HG02884 (cell line): ENCODE data around the gene C10orf90.

Experiments used
- ATAC-seq: cut with Tn5 transposase; IDR thresholded peaks from one replicate; pipeline ENCODE4 v1.9.1; 2021; ENCODE audit warnings: mild to moderate bottlenecking, moderate library complexity; ENCODE audit not compliant: unreplicated experiment

The C10orf90 gene

GRCh38 chr10:126469692-126470091, 200.8 kb downstream of the C10orf90 start:
- no peak for ATAC-seq

GRCh38 chr10:126468876-126469643, 201.4 kb downstream of the C10orf90 start:
- no peak for ATAC-seq

DNA sequence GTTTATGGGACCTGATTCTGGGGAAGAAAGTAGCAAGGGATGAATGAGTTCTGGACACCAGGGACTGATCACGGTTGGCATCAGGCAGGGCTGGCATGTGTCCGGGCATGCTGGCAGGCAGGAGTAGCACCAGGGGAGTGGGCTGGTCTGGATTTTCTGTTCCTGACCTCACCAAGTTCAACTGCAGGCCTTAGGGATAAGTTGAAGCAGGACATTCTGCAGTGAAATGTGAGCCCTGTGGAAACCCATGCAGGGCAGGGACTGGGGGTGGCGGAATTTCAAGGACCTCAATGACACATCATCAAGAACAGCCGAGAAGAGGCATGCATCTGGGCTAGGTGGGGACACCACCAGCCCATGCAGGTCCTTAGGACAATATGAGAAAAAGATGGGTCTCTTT, 202.0 kb downstream of the C10orf90 start:
- no peak for ATAC-seq

DNA sequence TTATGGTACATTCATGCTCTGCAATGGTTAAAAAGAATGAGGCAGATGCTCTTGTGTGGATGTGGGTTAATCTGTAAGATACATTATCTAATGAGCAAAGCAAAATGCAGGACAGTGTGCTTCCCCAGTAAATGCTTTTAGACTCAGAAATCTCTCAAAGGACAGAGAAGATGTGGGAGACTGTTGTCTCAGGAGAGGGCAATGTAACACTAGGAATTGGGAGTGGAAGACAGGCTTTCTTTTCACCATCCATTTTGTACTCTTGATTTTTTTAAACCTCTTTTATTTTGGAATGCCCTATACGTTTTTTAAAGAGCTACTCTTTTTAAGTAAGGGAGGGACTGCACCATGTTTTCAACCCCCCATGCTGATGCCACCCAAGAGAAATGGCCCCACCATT, 204.7 kb downstream of the C10orf90 start:
- no peak for ATAC-seq

DNA sequence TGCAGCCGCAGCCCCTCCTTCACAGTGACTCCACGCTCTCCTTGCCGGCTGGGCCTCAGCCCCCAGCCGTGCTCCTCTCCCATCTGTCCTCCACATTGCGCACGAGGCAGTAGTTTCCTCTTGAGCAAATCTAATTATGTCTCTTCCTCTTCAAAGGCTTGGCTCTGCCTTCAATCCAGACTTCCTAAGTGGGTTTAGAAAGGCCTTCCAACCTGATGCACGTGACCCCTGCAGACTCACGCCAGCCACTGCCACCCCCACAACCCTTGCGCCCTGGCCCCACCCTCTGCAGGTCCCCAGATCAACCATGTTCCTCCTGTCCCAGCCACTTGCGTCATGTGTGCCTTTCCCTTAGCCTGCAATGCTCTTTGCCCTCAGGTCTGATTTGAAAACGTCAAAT, 207.2 kb downstream of the C10orf90 start:
- ATAC-seq = no peak

GRCh38 chr10:126461289-126461940, 209.1 kb downstream of the C10orf90 start:
- no peak for ATAC-seq

DNA sequence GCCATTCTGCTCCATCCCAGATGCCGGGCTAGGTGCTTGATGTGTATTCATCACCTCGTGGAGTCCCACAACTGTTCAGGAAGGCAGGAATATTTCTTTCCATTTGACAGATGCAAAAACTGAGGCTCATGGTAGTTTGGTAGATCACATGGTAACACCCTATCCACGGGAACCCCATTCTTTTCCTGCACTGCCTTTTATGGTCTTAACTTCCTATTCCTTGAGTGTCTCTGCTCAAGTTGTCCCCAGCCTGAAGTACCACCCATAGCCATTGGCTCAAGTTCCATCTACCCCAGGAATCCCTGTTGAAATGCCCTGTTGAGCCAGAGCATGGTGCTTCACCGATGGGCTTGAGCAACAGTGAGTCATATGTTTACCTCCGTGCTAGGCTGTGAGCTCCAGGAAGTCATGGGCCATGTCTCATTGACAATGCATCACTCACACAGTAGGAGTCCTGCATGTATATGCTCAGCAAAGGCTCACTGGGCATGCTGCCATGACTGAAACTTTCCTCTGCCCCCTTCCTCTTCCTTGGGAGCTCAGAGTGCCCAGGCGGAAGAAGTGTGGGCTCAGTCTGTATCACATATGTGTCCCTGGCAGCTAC, 210.5 kb downstream of the C10orf90 start:
- no peak for ATAC-seq

DNA sequence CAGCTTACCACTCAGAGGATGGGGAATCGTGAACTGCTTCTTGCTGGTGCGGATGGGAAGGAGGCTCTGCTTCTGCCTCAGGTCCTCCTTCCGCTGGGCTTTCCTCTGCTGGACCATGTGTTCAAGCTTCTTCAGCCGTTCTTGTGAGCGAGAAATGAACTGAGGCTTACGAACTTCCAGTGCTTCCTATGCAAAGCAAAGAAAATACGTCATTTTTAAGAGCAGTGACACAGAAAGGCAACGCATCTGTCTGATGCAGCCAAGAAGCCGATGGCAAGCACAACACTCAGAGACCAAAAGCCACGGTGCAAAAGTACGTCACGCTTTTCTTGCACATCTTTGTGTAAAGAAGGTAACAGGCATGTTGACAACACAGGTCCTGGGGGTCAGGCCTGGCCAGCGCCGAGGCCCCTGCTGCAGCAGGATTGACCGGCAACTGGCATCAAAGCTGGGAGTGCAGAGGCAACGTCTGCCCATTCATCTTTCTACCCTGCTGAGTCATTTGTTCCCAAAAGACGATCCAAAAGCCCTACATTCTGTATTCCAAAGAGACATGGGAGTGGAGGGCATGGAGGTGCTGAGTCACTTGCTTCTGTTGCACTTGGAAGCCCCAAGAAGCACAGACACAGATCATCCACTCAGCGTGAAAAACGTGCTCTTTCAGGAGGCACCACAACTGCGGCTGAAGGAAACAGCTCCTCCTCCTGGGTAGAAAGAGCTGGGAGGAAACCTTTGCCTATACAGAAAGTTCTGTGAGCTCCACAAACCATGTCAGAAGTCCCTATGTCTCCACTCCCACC, 211.3 kb downstream of the C10orf90 start:
- ATAC-seq = no peak

DNA sequence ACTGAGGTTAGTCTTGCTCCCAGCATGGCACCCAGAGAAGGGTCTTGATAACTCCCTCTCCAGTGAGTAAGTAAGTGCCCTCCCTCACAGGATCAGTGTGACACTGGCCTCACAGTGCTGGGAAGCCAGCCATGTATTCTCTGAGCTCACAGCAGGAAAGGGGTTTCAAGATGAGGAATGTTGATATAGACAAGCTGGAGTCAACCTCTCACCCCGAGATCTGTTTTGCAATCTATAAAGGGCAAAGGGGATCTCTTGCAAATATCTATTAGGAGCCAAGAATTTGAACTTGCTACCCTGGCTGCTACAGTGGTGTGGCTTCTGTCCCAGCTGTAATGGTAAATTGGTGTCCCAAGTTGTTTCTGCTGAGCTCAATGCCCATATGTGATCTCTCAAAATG, 212.0 kb downstream of the C10orf90 start:
- ATAC-seq = no peak

DNA sequence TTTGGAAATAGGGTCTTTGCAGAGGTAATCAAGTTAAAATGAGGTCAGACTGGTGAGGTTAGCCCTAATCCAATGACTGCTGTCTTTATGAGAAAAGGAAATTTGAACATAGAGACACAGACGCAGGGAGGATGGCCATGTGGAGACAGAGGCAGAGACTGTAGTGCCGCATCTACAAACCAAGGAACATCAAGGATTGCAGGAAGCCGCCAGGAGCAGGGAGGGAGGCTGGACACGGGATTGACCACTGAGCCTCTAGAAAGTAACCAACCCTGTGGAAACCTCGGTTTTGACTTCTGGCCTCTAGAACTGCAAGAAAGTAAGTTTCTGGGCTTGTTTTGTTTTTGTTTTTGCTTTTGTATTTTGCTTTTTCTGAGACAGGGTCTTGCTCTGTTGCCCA, 213.9 kb downstream of the C10orf90 start:
- ATAC-seq = no peak

DNA sequence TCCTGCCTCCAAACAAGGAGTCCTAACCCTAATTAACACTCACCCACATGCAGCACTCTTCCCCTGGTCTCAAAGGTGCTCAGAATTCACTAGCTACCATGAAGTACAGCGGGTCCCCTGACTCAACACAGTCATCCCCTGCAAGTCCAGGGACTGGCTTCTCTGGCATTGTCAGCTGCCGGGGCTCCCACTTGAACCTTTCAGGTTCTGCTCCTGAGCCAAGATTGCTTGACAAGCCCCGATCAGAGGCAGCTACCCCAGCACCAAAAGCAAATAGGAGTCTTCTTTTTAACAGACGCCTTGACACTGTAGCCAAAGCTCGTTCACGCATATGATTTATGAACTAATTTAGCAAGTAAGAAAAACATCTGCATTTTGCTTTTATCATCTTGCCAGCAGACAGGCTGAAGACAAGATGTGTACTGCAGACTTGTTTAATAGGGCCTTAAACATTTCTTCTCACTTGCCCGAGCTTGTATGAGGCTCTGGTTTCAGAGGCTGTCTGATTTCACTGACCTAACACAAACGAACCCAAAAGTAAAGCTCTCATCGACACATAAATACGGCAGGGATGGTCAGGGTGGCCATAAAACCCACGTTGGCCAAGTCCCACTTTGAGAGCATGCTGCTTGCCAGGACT, 214.6 kb downstream of the C10orf90 start:
- ATAC-seq = no peak

GRCh38 chr10:126455036-126455765, 215.3 kb downstream of the C10orf90 start:
- ATAC-seq = no peak

DNA sequence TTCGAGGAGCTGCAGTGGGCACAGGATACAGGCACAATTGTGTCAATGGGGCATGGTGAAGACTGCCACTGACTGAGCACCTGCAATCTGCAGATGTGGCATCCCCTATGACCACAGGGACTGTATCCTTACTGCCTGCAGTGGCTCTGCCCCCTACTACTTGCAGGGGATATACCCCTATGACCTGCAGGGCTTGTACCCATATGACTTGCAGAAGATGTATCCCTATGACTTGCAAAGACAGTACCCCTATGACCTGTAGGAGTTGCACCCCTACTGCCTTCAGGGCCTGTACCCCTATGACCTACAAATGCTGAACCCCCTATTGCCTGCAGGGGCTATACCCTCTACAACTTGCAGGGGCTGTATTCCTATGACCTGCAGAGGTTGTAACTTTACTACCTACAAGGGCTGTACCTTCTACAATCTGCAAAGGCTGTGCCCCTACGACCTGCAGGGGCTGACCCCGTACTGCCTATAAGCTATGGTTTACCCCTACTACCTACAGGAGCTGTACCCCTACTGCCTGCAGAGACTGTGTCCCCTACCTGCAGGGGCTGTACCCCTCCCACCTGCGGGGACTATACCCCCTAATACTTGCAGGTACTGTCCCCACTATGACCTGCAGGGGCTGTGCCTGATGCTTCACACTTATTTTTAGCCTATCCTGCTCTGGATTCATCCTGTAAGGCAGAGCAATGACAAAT, 216.3 kb downstream of the C10orf90 start:
- no peak for ATAC-seq

GRCh38 chr10:126452245-126452644, 218.2 kb downstream of the C10orf90 start:
- no peak for ATAC-seq

DNA sequence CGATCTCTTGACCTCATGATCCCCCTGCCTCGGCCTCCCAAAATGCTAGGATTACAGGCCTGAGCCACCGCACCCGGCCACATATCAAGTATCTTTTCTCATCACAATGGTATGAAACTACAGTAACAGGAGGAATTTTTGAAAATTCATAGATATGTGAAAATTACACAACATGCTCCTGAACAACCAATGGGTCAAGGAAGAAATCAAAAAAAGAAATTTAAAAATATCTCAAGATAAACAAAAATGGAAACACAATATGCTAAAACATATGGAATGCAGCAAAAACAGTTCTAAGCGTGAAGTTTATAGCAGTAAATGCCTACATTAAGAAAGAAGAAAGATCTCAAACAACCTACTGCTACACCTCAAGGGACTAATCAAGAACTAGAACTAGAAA, 222.4 kb downstream of the C10orf90 start:
- ATAC-seq = no peak

DNA sequence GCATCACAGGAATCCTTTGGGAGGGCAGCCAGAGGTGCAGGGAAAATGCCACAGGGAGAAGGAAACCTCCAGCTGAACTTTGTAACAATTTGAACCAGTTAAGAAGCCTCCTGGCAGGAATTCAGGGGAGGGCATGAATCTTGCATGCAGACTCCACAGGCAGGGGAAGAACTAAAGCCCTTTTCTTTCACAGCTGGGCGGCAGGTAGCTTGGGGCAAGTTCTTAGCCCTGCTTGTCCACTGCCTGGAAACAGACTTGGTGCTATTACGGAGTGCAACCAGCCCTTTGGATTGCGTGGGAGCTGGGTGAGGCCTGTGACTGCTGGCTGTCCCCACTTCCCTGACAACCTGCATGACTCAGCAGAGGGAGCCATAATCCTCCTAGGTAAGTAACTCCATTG, 230.6 kb downstream of the C10orf90 start:
- no peak for ATAC-seq

GRCh38 chr10:126438407-126438783, 232.1 kb downstream of the C10orf90 start:
- no peak for ATAC-seq

- no peak for ATAC-seq
Measured at GRCh38 chr10:126437635-126438406, 232.7 kb downstream of the C10orf90 start.

DNA sequence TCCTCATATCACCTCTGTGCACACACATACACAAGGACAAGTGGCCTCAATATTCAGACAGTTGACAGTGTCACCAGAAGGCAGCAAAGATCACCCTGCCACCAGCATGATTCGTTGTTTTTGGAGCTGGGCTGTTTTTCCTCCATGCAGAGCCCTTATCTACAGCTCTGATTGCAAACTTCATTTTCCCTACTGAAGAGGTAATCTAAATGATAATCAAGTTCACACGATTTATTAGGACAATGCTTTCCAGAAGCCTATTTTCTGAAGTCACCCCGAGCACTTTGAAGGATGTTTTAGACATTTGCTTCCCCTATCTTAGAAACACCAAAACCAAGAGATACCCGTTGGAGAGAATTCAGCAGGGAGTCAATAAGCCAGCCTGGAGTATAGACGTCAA, 236.3 kb downstream of the C10orf90 start:
- ATAC-seq = no peak
